HEK293 (cell line): ENCODE results near the gene IL18R1.

Experiments used
- CTCF ChIA-PET: fragments of 350-600 bp; formaldehyde crosslinking; extraction: SDS; loops from one replicate; lab custom pipeline; 2021; ENCODE audit warnings: antibody characterized with exemption; lab: Yijun Ruan, JAX
- POLR2A ChIA-PET: fragments of 300-600 bp; formaldehyde crosslinking; extraction: SDS; loops from one replicate; lab custom pipeline; 2020; ENCODE audit warnings: antibody characterized with exemption, inconsistent platforms; lab: Yijun Ruan, JAX
- H3K27ac ChIP-seq: fragments of 200-500 bp; sonication (Bioruptor generic); 2 replicates; pipeline ENCODE4 v1.5.1; 2014; ENCODE audit warnings: low read depth, low read length, control low read depth, inconsistent platforms; ENCODE audit errors: extremely low read depth
- H3K36me3 ChIP-seq, 2 experiments: fragments of 200-500 bp in 1 of 2; sonication (Bioruptor generic) in 1 of 2; 1 replicate in 1 of 2; 2 replicates in 1 of 2; pipeline ENCODE4 v1.5.1; 2014 to 2017; ENCODE audit warnings: inconsistent platforms in 2 of 2, low read length in 2 of 2; ENCODE audit not compliant: control insufficient read depth in 2 of 2, insufficient read depth in 1 of 2
- H3K4me1 ChIP-seq: fragments of 200-500 bp; sonication (Bioruptor generic); 2 replicates; pipeline ENCODE4 v1.5.1; 2014; ENCODE audit warnings: mild to moderate bottlenecking, low read length, inconsistent platforms; ENCODE audit not compliant: control insufficient read depth, insufficient read depth
- H3K4me3 ChIP-seq: 2 replicates; pipeline ENCODE4 v1.5.1; 2011; ENCODE audit warnings: low read depth, mild to moderate bottlenecking, control low read depth, low read length, moderate library complexity
- H3K9me3 ChIP-seq: fragments of 200-500 bp; sonication (Bioruptor generic); 2 replicates; pipeline ENCODE4 v1.5.1; 2014; ENCODE audit warnings: low read depth, low read length, inconsistent platforms; ENCODE audit not compliant: control insufficient read depth, insufficient read depth
- PRDM2 ChIP-seq: fragments of 450-650 bp; formaldehyde crosslinking; IDR thresholded peaks from 2 replicates; pipeline ENCODE4 v1.5.1; 2016; ENCODE audit warnings: missing biosample characterization, missing genetic modification characterization, borderline replicate concordance
- ZBTB26 ChIP-seq: fragments of 450-650 bp; formaldehyde crosslinking; optimal IDR thresholded peaks from 2 replicates; pipeline ENCODE3; 2016; ENCODE audit warnings: missing biosample characterization, mild to moderate bottlenecking, missing genetic modification characterization
- ZBTB7A ChIP-seq: fragments of 450-650 bp; formaldehyde crosslinking; IDR thresholded peaks from 2 replicates; pipeline ENCODE4 v1.5.1; 2016; ENCODE audit warnings: low read depth, missing biosample characterization, missing genetic modification characterization
- ZFP69B ChIP-seq: fragments of 450-650 bp; formaldehyde crosslinking; IDR thresholded peaks from 2 replicates; pipeline ENCODE4 v1.5.1; 2016; ENCODE audit warnings: missing biosample characterization, missing genetic modification characterization
- ZNF169 ChIP-seq: fragments of 450-650 bp; formaldehyde crosslinking; IDR thresholded peaks from 2 replicates; pipeline ENCODE4 v1.5.1; 2016; ENCODE audit warnings: missing biosample characterization, missing genetic modification characterization
- ZNF175 ChIP-seq: fragments of 450-650 bp; formaldehyde crosslinking; IDR thresholded peaks from 2 replicates; pipeline ENCODE4 v1.5.1; 2016; ENCODE audit warnings: missing biosample characterization, missing genetic modification characterization
- ZNF202 ChIP-seq: fragments of 450-650 bp; formaldehyde crosslinking; IDR thresholded peaks from 2 replicates; pipeline ENCODE4 v1.5.1; 2016; ENCODE audit warnings: missing biosample characterization, missing genetic modification characterization, borderline replicate concordance
- ZNF214 ChIP-seq: fragments of 450-650 bp; formaldehyde crosslinking; IDR thresholded peaks from 2 replicates; pipeline ENCODE4 v1.5.1; 2017; ENCODE audit warnings: missing biosample characterization, mild to moderate bottlenecking, missing genetic modification characterization, borderline replicate concordance
- ZNF239 ChIP-seq: fragments of 450-650 bp; formaldehyde crosslinking; IDR thresholded peaks from 2 replicates; pipeline ENCODE4 v1.5.1; 2016; ENCODE audit warnings: missing biosample characterization, missing genetic modification characterization
- ZNF548 ChIP-seq: fragments of 450-650 bp; formaldehyde crosslinking; IDR thresholded peaks from 2 replicates; pipeline ENCODE4 v1.5.1; 2016; ENCODE audit warnings: missing biosample characterization, missing genetic modification characterization
- ZNF621 ChIP-seq: fragments of 450-650 bp; formaldehyde crosslinking; IDR thresholded peaks from 2 replicates; pipeline ENCODE4 v1.5.1; 2017; ENCODE audit warnings: missing biosample characterization, missing genetic modification characterization
- ZNF791 ChIP-seq: fragments of 450-650 bp; formaldehyde crosslinking; IDR thresholded peaks from 2 replicates; pipeline ENCODE4 v1.5.1; 2016; ENCODE audit warnings: missing biosample characterization, missing genetic modification characterization
- ZNF843 ChIP-seq: fragments of 450-650 bp; formaldehyde crosslinking; IDR thresholded peaks from 2 replicates; pipeline ENCODE4 v1.5.1; 2016; ENCODE audit warnings: missing biosample characterization, missing genetic modification characterization
- TF ChIP-seq, protein P1 (sequence below): fragments of 450-650 bp; formaldehyde crosslinking; IDR thresholded peaks from 2 replicates; pipeline ENCODE4 v1.5.1; 2016; ENCODE audit warnings: missing biosample characterization, missing genetic modification characterization, low read depth

Gene IL18R1

GRCh38 chr2:102386867-102387541 lies 31.4 kb downstream of the IL18R1 start (continued):
- no peak for TF ChIP-seq ZFP69B (tag by site-specific recombination)
- no peak for TF ChIP-seq ZBTB26 (tag by site-specific recombination)

DNA sequence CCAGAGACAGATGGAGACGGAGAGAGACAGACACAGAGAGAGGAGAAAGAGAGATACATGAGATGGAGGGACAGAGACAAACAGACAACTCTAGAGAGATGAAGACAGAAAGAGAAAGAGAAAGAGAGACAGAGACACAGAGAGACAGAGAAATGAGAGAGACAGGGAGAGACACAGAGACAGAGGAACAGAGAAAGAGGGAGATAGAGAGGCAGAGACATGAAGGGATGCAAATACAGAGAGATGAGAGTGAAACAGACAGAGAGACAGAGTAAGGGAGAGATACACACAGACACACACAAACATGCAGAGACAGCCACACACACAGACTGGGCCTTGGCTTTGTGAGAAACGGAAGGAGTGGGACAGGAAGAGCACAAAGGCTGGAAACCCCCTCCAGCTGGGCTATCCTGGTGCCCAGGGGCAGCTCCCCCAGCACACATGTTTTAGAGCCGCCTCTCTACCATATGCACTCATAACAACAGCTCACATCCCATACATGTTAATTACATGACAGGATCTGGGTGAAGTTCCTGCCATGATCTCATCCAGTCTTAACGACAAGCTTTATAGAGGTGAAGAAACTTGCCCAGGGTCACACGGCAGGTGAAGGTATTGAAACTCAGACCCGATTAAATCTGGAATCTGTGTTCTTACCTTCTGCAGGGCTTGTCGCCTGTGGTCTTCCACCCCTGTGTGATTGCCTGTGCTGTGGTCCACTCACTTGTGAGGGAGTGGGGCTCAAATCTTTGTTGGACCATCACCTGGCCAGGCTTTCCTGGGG lies 32.4 kb downstream of the IL18R1 start:
- Histone ChIP-seq H3K27ac (no peak overlapping the region), H3K36me3 (no peaks in the 10 kb centered on the region), H3K4me1 (peaks cover 4% of the 10 kb centered on the region; the same call in 1 of the 2 replicates), H3K4me3 (no peak overlapping the region), H3K9me3 (no peaks in the 10 kb centered on the region)
- TF ChIP-seq ZNF548 (tag by site-specific recombination) (no peak), ZNF202 (tag by site-specific recombination) (no peak), ZNF214 (tag by site-specific recombination) (no peak), ZNF175 (tag by site-specific recombination) (no peak), ZBTB7A (tag by site-specific recombination) (no peak), ZNF843 (tag by site-specific recombination) (no peak), PRDM2 (tag by site-specific recombination) (no peak), ZNF169 (no peak), ZNF239 (tag by site-specific recombination) (no peak), ZNF791 (tag by site-specific recombination) (no peak), ZNF621 (tag by site-specific recombination) (no peak)
- TF ChIP-seq, protein P1, sequence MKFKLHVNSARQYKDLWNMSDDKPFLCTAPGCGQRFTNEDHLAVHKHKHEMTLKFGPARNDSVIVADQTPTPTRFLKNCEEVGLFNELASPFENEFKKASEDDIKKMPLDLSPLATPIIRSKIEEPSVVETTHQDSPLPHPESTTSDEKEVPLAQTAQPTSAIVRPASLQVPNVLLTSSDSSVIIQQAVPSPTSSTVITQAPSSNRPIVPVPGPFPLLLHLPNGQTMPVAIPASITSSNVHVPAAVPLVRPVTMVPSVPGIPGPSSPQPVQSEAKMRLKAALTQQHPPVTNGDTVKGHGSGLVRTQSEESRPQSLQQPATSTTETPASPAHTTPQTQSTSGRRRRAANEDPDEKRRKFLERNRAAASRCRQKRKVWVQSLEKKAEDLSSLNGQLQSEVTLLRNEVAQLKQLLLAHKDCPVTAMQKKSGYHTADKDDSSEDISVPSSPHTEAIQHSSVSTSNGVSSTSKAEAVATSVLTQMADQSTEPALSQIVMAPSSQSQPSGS = no peak
- POLR2A ChIA-PET = no interaction called here
- CTCF ChIA-PET = no interaction called here
